Stimulated activated CD4-positive, alpha-beta T cell treated with anti-CD3 and anti-CD28 coated beads, TNF-alpha, amount 100 ng/mL, for 48 hours (primary cell): Measurements from ENCODE around the gene RASIP1.

Source experiments
- DNase-seq, 3 donors: peaks; one replicate each; pipeline ENCODE4 v3.0.0-alpha.2; 2020; ENCODE audit warnings: low read depth in 3 of 3

The RASIP1 gene

DNA sequence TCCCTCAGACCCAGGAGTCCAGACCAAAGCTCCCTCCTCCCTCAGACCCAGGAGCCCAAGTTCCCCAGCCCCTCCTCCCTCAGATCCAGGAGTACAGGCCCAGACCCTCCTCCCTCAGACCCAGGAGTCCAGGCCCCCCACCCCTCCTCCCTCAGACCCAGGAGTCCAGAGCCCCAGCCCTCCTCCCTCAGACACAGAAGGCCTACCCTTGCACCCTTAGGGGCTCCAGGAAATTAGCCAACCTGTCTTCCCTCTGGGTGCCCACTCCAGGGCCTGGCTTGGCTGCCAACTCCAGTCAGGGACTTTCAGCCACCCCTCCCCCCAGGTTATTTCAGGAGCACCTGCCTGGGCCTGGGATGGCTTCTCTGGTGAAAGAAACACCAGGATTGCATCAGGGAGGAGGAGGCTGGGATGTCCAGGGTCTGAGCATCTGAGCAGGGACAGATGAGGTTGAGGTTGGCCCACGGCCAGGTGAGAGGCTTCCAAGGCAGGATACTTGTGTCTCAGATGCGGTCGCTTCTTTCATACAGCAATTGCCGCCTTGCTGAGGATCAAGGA lies 14.8 kb upstream of the RASIP1 start, which contains the start of gene FGF21:
FGF21 (plus strand) TSS at position 441 of the 558 bp plus-strand sequence. CDS start 713 bp downstream, outside the sequence.
- DNase-seq = no peak

DNA sequence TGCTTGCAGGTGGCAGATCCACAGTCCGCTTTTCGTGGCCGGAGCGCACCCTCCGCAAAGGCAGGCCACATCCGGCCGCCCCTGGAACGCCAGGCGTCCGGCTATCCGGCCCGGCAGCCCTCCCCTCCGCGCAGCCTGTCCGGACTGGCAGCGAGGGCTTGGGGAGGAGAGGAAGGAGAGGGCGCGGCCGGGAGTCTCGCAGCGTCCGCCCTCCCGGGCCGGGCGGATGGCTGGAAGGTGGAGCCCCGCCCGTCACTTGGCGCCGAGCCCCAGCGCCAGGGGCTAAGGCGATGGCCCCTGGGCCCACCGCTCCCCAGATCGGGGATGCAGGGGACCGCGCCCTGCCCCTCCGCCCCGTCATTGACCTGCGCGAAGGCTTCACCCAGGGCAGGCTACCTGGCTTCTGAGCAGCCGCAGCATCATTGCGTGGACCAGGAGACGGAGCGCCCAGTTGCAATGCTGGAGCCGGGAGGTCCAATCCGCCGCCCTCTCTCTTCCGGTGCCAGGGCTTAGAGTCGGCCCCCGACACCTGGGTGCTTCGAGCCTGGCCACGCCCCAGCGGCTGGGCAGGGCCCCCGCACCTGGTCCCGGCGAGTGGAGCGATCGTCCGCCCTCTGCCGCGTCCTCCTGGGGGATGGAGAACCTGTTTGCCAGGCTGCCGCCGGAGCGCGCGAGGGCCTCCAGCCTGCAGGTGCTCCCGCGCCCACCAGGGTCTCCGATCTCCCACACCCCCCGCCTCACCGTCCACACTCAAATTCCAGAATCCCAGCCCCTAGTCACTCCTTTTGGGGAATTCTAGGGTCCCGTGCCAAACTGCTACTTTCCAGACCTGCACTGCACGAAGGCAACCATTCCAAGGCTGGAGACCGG lies 12.3 kb upstream of the RASIP1 start, which contains the start of gene FUT1:
FUT1 (minus strand) TSS at position 146 of the 870 bp plus-strand sequence. CDS start 1,360 bp downstream, outside the sequence.
- DNase-seq = no peak

DNA sequence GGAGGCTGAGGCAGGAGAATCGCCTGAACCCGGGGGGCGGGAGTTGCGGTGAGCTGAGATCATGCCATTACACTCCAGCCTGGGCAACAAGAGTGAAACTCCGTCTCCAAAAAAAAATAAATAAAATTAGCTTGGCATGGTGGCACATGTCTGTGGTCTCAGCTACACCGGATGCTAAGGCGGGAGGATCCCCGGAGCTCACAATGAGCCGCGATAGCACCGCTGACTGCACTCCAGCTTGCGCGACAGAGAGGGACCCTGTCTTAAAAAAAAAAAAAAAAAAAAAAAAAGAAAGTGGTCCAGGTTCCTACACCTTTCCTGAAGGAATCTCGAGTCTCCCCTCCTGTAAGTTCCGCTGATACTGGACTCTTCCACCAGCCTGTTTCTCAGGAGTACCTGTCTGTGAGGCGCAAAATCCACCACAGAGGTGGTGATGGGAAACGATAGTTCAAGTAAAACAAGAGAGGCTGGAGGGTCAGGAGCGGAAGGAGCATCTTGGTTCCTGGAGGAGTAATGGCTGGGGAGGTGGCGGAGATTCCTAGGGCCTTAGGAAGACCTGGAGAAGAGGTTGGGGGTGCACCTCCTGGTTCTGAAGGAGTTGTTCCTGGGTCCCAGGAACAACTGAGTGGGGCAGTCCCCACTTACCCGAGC lies 11.6 kb upstream of the RASIP1 start:
- DNase-seq = no peak

DNA sequence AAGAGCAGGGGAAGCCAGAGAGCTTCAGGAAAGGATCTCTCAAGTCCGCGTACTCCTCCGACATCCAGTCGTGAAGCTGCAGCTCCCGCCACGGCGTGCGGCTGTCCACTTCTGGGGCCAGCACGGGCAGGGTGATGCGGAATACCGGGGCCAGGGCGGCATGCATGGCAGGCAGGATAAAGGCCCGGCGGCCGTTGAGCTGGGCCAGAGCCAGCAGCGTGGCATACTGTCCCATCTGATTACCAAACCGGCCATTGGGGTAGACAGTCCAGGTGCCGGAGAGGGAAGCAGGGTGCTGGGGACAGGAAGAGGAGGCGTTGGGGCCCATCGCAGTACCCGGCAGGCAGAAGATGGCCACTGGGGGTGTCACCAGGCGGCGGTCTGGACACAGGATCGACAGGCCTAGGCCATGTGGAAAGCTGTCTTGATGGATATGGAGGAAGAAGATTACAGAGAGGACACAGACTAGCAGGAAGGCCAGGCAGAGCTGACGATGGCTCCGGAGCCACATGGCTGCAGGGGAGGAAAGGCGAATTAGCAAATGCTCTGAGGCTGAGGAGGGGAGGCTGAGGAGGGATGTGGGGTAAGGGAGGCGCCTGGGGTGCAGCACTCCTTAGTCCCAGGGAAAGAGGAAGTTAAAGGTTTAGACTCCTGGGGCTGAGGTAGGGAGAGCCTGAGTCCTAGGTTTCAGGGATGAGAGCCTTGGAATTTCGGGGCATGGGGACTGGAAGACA lies 10.5 kb upstream of the RASIP1 start:
- no peak for DNase-seq

DNA sequence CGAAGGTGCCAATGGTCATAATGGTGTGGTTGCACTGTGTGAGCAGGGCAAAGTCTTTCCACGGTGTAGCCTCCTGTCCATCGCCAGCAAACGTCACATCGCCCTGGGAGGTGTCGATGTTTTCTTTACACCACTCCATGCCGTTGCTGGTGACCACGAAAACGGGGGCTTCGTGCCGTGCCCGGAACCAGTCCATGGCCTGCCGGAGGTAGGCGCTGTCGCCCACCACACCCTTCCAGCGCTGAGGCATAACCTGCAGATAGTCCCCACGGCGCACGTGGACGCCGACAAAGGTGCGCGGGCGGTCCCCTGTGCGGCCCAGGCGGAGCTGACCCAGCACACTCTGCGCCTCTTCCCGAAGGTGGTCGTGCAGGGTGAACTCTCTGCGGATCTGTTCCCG lies 9.9 kb upstream of the RASIP1 start:
- no peak for DNase-seq

DNA sequence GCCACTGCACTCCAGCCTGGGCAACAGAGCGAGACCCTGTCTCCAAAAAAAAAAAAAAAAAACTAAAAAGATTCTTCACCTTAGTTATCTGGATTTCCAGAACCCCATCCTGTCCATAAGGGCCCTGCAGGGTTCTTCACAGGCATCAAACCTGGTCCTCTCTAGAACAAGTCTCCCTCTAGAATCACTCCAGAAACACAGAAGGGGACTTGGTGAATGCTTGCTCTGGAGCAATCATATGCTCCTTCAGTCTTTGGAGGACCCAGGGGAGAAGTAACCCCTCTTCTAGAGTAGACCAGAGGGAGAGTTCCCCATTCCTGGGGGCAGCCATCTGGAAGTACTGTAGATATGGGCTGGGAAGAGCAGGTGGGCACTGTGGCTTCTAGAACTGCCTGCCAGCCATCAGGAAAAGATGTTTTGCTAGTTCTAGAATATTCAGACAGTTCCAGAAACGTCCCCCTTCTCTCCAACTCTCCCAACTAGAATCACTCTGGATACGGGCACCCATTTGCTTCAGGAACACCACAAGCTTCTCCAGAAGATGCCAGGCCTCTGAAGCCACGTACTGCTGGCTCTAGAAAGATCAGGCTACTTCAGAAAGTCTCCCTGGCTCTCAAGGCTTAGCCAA lies 9.3 kb upstream of the RASIP1 start:
- DNase-seq = no peak

DNA sequence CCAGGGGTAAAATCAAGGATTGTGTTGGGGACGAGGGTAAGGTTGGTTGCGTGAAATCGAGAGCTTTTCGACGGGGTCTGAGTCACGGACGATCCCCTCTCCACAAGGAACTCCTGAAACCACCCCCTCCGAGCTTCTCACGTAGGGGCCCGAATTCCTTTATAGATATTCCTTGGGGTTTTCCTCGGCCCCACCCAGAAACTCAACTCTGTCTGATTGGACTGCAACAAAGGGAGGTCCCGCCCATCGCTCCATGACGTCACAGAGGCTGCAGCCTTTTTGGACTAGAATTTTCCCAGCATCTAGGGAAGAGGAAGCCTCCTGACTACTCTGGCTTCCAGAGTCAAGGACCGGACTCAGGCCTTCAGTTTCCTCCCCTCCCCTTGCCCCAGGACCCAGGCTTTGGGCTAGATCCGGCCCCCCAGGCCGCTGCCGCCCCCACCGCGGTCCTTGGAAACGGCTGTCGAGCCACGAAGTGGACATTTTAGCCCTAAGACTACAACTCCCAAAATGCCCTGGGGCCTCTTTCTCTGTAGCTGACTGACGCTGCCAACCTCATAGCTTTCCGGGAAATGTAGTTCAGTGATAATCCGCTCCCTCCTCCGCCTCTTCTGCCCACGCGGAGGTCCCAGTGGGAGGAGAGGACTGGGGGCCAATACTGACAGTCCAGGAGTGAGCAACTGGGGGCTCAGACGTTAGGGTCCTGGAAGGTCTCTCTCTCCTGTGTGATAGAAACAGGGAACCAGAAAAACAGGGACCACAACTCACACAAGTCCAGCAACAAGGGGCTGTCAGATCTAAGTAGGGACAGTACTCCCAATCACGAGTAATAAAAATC lies 6.5 kb upstream of the RASIP1 start, which contains the start of gene IZUMO1:
IZUMO1 (minus strand) TSS at position 172 of the 838 bp plus-strand sequence. CDS start 1,050 bp downstream, outside the sequence.
- DNase-seq = peak in 2 of 3 donors; percentile 38 to 49

DNA sequence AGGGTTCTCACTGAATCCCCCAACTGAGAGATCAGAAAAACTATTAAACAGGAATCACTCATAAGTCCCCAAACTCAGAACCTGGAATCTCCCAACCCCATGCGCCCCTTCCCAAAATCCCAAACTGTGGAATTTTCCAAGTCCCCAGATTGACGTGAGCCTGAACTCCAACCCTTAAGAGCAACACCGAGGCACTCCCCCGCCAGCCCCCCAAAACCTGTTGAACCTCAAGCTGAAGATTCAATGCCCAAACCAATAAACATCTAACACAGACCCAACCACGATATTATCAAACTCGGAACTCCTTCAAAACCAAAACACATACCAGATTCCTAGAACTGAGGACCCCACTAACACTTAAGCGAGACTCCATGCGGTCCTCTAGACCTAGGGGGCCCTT lies 5.7 kb upstream of the RASIP1 start:
- DNase-seq = no peak

DNA sequence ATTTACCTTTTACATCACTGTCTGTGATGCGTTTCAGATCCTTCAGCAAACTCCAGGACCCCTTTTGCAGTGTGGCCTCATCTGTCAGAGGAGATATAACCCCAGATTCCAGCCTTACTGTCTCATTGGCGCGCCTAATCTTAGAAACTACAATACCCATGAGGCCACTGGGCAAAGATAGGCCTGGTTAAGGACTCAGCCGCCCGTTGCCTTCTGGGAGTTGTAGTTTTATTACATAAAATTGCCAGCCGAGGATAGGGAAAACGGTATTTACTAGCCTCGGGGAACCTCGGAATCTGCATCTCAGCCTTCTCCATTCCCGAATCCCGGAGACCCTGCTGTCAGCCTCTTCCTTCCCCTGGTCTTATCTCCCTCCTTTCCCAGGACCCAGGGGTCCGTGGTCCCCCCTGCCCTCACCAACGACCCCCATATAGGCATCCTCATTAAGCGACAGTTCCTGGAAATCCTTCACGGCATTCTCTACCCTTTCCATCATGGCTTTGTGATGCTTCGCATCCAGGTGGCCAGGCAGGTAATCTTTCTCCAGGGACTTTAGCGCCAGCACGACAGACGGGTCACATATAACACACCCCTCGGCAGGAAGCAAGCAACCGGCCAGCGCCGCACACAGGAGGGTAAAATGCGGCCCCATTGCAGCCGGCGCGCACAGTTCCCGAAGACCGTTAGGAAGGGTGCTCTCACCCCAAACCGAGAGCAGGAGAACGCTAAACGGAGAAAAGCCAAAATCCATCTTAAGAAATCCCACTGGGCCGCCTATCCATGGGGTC lies 5.0 kb upstream of the RASIP1 start:
- peak in 2 of 3 donors; percentile 29 to 53 for DNase-seq

DNA sequence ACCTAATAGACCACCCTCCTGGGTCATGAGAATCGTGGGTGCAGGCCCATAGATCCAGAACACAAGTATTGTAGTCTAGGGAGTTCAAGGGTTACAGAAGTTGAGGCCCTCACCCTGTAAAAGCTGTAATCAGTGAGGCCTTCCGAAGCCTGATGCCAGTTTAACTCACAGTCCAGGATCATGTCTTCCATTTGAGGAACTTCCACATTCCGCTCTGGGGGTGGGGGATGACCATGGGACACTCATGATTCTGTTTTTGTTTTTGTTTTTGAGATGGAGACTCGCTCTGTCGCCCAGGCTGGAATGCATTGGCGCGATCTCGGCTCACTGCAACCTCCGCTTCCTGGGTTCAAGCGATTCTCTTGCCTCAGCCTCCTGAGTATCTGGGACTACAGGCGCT lies 1.7 kb upstream of the RASIP1 start:
- no peak for DNase-seq

DNA sequence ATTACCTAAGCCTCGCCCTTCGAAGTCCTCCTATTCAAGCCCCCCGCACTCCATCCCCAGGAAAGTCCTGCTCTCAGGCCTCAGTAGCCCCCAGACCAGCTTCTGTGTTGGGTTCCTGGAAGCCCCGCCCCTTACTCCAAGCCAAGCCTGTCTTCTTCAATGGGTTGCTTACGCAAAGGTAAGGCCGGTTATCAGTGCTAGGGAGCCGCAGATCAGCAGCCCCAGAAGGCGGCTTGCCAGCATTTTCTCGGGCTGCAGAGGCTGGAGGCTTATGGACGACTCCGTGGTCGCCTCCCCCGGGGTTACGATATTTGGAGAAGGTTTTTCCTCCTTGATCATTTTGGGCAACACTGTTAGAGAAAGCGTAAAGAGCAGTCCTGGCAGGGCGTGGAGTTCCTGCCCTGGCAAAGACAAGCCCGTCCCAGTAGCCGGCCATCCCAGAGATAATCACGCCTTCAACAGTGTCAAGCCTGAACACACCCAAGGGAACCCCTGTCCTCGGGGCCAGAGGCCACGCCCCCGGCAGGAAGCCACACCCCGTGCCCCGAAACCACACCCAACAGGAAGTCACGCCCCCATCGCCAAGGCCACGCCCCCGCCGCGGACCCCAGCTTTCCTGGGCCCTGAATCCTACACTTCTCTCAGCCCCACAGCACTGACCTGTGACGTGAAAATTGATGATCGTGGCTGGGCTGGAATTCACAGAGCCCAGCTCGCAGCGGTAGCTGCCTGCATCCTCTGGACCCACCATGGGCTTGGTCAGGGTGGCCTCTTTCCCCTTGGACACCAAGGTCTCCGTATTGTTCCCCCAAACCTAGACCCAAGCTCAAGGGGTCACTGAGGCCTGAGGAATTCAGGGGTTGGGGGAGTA lies 954 bp upstream of the RASIP1 start:
- no peak for DNase-seq

DNA sequence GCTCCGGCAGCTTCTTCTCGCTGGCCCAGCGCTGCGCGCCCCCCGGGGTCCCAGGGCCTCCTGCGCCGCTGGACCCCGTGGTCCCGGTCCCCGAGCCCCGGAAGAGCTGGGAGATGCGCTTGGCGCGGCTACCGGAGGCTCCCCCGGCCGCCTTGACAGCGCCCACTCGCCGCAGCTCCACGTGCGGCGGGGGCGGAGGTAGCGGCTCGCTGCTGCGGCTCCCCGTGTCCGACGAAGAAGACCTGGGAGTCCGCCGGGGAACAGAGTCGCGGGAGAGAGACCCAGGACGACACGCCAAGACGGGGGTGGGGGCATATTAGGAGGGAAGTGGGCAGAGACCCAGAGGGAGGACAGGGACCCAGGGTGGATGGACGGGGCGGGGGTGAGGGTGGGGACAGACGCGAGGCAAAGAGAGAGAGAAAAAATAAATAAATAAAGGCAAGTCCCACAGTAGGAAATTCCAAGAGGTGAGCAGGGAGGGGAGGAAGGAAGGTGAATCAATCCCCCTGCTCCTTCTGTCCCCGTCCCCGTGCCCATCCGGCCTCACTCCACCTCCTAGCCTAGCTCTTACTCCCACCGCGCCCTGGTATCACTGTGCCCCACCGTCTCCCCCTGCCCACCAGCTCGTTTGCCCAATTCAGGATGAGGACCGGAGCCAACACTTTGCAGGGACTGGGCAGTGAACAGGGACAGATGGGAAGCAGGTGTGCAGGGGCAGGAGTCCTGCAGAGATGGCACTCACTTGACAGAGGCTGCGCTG lies 826 bp downstream of the RASIP1 start:
- no peak for DNase-seq

DNA sequence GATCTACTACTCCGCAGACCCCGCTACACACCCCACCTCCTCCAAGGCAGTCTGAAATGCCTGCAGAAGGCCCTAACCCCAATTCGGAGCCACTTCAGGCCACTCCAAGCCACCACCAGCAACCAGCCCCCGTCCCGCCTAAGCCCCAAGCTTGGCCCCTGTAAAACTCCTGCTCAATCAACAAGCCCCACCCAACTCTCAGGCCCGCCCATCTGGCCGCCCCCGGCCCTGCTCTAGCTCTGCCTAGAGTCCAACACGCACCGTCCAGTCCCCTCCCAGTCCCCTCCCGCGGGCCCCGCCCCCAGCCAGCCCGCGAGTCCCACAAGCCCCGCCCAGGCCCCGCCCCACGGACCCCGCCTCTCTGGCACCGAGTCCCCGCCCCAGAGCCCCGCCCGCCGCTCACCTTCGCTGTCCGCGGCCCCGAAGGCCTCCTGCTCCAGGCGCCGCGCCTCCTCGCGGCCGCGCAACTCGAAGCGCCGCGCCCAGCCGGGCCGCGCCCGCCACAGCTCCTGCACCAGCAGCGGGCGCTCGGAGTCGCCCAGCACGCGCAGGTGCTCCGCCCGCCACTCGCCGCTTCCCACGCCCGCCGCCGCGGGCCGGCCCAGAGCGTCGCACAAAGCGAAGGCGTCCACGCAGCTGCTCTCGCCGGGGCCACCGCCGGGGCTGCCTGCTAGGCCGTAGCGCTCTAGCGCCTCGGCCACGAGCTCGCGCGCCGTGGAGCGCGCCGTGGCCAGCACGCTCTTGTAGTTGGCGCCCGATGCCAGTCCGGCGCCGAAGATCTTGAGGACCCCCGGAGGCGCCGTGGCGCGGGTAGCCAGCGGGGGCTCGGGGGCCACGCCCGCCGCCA lies 1.6 kb downstream of the RASIP1 start:
- peak; percentile 89 to 99 (median 95) for DNase-seq

DNA sequence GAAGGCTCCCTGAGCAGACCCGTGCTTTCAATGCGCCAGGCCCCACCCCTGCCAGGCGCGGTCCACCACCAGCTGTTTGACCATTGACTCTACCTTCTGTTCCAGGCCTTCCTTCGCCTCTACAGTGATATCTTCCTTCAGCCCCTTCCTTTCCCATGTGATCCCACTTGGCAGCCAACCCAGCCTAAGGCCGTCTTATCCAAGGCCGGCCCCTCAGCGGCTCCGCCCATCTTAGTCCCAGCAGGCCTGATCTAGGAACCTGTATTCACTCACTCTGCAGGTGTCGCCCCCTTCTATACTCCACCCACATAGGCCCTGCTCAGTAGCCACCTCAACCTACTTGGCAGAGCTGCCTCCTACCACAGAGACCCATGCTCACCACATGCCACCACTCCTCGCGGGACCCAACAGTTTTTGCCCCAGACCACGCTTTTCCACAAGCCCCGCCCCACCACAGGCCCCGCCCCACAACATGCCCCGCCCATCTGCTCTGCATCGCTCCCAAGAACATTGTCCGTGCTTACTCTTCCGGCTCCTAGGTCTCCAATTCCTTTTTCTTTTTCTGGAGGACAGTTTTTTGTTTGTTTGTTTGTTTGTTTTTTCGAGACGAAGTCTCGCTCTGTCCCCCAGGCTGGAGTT lies 2.9 kb downstream of the RASIP1 start:
- no peak for DNase-seq

DNA sequence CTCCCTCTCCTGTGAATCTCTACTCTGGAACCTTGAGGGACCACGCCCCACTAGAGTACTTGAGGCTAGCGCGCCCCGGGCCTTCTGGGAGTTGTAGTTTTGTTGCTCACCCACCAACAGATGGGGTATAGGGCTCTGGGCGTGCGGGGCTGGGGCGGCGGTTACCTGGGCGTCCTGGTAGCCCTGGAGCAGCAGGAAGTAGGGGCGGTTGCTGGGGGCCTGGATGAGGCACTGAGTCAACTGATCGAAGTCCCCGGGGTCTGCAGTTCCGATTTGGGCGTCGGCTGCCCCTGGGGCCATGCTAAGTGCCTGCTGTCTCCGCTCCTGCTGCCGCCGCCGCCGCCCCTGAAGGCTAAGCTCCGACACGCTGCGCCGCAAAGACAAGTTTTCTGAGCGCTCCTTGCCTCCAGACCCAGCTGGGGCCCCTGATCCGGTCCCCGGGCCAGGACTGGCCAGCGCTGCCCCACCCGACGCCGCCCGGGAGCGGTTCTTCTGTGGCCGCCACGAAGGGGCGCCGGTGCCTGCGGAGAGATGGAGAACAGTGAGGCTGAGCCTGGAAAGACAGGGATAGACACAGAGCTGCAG lies 5.3 kb downstream of the RASIP1 start:
- no peak for DNase-seq

DNA sequence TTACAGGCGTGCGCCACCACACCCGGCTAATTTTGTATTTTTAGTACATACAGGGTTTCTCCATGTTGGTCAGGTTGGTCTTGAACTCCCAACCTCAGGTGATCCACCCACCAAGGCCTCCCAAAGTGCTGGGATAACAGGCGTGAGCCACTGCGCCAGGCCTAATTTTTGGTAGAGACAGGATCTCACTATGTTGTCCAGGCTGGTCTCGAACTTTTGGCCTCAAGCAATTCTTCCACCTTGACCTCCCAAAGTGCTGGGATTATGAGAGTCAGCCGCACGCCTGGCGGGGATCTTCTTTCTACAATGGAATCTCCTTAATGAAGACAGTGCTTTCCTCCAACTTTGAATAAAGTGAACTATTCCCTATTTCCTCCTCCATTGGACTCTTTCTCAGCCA lies 5.8 kb downstream of the RASIP1 start:
- no peak for DNase-seq
